Tibial nerve (tissue), 3 donors: ENCODE data around the gene ZNF79.

Experiments
- CTCF ChIP-seq, 5 experiments: fragments of 200-600 bp in 3 of 5; fragments of 450-650 bp in 2 of 5; sonication (generic) in 3 of 5; IDR thresholded peaks; one replicate each; pipeline ENCODE4 v1.5.1; 2016 to 2019; ENCODE audit warnings: antibody characterized with exemption in 5 of 5, mild to moderate bottlenecking in 3 of 5, moderate library complexity in 2 of 5
- POLR2A ChIP-seq, 2 donors: fragments of 450-650 bp; IDR thresholded peaks; one replicate each; pipeline ENCODE4 v1.6.1; 2017; ENCODE audit warnings: antibody characterized with exemption in 2 of 2, mild to moderate bottlenecking in 2 of 2, moderate library complexity in 2 of 2

- TF ChIP-seq POLR2A (IDR thresholded peaks at IDR 0.05) (no peak), CTCF (IDR thresholded peaks at IDR 0.05) (no peak)
Observed at GRCh38 chr9:127445851-127446712, 21.9 kb downstream of the ZNF79 start.
